Activated T-cell treated with anti-CD3 and anti-CD28 coated beads, Interleukin-2, amount 50 U/mL, for 24 hours (primary cell): Measurements from ENCODE around the gene TMEM154.

Experiments
- DNase-seq: peaks from one replicate; pipeline ENCODE4 v3.0.0-alpha.2; 2020
- H3K27ac Mint-ChIP-seq: 2 replicates; pipeline ENCODE4 v1.8.0; 2020; ENCODE audit warnings: mild to moderate bottlenecking, mixed read lengths
- H3K27me3 Mint-ChIP-seq: 2 replicates; pipeline ENCODE4 v1.8.0; 2020; ENCODE audit warnings: mixed read lengths
- H3K36me3 Mint-ChIP-seq: 2 replicates; pipeline ENCODE4 v1.8.0; 2020; ENCODE audit warnings: low read depth, mixed read lengths
- H3K4me1 Mint-ChIP-seq: 2 replicates; pipeline ENCODE4 v1.8.0; 2020; ENCODE audit warnings: low read depth, mixed read lengths
- H3K4me3 Mint-ChIP-seq: 2 replicates; pipeline ENCODE4 v1.8.0; 2020; ENCODE audit warnings: mild to moderate bottlenecking, moderate library complexity, mixed read lengths
- H3K9me3 Mint-ChIP-seq: 2 replicates; pipeline ENCODE4 v1.8.0; 2020; ENCODE audit warnings: mixed read lengths

TMEM154 gene

DNA sequence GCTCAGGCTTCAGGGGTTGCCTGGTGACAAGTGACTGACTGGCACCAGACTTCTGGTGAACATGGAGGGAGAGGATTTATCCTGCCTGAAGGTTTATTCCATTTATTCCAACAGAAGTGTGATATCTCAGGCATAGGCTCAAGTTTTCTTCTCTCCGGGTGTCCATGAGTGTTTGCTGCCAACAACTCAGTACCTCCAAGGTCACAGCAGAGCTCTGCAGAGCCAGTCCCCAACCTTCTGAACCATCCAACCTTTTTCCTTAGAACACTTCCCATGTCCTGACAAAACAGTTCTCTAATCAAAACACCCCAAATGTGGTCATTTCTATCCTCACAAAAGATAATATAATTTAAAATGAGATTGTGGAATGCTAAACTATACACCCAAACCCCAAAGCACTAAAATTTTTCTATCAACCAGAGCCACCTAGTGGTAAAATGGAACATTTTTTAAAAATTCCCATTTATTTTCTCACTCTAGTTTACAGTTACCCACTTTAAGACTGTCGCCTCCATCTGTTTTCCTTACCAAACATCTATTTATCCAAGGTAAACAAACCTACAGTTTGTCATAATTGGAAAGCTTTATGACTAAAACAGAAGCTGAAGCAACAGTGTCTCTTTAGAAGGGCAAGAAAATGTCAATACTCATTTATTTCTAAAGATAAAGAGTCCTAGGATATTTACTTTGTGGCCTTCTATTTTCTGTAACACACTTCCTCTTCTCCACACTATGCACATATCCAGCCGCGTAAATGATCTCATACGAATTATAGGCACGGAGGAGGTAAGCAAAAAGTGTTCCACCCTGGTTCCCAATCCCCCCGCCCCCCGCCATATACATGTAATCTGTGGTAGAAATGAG lies 39.5 kb downstream of the TMEM154 start:
- no peak for DNase-seq
- H3K9me3 Mint-ChIP-seq = no peaks in the 10 kb centered on the region
- peaks cover 38% of the 10 kb centered on the region for H3K4me1 Mint-ChIP-seq
- peaks cover 20% of the 10 kb centered on the region for H3K36me3 Mint-ChIP-seq
- no peak overlapping the region for H3K27ac Mint-ChIP-seq
- no peak overlapping the region for H3K4me3 Mint-ChIP-seq
- H3K27me3 Mint-ChIP-seq = no peaks in the 10 kb centered on the region

DNA sequence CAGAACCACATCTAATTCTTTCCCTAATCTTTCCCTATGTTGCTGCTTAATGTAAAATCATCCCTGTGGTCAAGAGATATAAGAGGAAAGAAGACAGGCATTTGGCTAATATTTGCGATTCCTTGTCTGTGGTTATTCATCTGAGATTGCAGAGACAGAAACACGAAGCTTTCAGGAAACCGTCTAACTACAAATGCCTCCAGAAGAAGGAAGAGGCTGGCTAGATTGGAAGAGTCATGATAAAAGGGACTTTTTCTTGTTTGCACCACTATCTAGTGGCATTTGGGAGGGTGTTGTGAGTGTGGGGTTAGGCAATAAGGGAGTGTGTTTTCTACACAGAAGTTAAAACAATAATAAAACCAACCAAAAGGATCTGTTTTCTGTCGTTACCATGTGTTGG lies 43.9 kb downstream of the TMEM154 start:
- H3K4me3 Mint-ChIP-seq = no peak overlapping the region
- peaks cover 14% of the 10 kb centered on the region for H3K4me1 Mint-ChIP-seq
- no peak overlapping the region for H3K27ac Mint-ChIP-seq
- H3K27me3 Mint-ChIP-seq = no peaks in the 10 kb centered on the region
- no peaks in the 10 kb centered on the region for H3K9me3 Mint-ChIP-seq
- no peak for DNase-seq
- peaks cover 26% of the 10 kb centered on the region for H3K36me3 Mint-ChIP-seq

DNA sequence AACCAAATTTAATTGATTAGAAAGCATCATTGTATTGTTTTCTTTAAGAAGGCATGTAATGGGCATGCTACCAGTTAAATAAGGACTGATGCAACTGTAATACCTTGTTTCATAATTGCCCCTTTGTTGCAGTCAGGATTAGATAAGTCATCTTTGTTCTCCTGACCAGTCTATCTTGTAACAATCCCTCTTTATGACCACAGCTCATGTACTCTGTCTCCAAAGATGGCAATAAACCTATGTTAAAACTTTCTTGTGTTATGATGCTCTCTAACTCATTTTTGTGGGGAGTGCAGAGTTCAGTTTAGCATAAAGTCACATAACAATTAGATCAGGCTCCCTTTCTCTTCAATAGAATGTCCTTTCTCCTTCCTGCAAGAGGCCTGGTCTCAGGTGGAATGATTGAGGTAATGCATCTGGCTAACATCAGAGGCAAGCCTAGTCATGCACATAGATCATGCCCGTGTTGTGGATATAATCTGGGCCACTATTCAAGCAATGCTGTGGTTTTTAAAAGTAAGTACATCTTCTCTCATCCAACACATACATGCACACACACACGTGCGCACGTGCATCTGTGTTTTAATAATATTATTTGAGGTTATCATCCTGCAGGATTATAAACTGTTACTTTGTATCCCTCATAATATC lies 45.6 kb downstream of the TMEM154 start:
- Mint-ChIP-seq H3K4me1 (peaks cover 14% of the 10 kb centered on the region), H3K4me3 (no peak overlapping the region), H3K27me3 (no peaks in the 10 kb centered on the region), H3K36me3 (peaks cover 28% of the 10 kb centered on the region), H3K27ac (no peak overlapping the region), H3K9me3 (no peaks in the 10 kb centered on the region)
- no peak for DNase-seq

DNA sequence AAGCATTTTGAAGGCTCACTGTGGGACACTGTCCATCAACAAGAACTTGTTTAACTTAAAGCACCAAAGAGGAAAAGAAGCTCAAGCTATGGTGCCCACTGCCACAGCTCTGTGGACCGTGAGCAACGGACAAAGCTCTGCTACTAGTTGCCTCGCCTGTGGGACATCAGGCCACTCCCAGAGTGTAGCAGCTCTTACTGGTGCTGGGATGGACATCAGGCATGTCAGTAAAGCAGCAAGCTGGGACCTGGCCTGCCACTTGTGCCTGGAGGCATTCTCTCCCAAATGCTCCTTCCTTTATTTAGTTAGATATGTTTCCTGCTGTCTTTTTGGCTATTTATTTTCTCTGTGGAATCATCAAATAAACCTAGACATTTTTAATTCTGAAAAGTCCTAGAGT lies 46.7 kb downstream of the TMEM154 start:
- peaks cover 29% of the 10 kb centered on the region for H3K36me3 Mint-ChIP-seq
- H3K4me1 Mint-ChIP-seq = peaks cover 14% of the 10 kb centered on the region

DNA sequence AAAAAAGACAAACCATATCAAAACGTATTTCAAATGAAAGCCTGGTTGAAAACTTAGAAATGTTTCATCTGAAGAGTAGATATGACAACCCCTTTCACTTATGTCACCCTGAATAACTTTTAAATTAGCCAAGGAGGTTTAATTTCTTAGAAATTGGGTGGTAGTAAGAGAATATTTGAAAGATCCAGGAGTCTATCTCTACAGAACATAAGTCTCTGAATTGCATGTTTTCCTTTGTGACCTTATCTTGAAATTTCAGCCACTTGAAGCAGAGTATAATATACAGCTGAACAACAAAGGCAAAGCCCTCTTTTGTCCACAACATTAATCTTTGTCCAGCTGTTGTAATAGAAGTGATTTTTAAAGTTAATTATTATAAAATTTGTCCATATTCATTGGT lies 49.5 kb downstream of the TMEM154 start:
- no peaks in the 10 kb centered on the region for H3K4me1 Mint-ChIP-seq
- peaks cover 30% of the 10 kb centered on the region for H3K36me3 Mint-ChIP-seq
- no peaks in the 10 kb centered on the region for H3K27me3 Mint-ChIP-seq
- DNase-seq = no peak
- no peak overlapping the region for H3K27ac Mint-ChIP-seq
- no peak overlapping the region for H3K4me3 Mint-ChIP-seq
- H3K9me3 Mint-ChIP-seq = no peaks in the 10 kb centered on the region

More for the DNA sequence above, 46.7 kb downstream of the TMEM154 start:
- Mint-ChIP-seq H3K27me3 (no peaks in the 10 kb centered on the region), H3K9me3 (no peaks in the 10 kb centered on the region), H3K27ac (peak overlapping the region; percentile 60), H3K4me3 (no peak overlapping the region)
- DNase-seq = no peak

DNA sequence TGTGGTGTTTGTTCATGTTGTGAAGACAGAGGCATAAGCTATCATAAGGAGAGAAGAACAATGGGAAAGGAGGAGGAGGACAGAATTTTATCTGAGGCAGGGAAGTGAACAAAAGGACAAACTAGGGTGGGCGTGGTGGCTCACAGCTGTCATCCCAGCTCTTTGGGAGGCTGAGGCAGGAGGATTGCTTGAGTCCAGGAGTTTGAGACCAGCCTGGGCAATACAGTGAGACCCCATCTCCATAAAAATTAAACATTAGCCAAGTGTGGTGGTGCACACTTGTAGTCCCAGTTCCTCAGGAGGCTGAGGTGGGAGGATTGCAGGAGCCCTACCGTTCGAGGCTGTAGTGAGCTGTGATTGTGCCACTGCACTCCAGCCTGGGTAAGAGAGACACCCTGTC lies 49.9 kb downstream of the TMEM154 start:
- Mint-ChIP-seq H3K9me3 (no peaks in the 10 kb centered on the region), H3K27ac (no peak overlapping the region), H3K4me1 (no peaks in the 10 kb centered on the region), H3K27me3 (no peaks in the 10 kb centered on the region), H3K4me3 (no peak overlapping the region), H3K36me3 (peaks cover 30% of the 10 kb centered on the region)
- no peak for DNase-seq

DNA sequence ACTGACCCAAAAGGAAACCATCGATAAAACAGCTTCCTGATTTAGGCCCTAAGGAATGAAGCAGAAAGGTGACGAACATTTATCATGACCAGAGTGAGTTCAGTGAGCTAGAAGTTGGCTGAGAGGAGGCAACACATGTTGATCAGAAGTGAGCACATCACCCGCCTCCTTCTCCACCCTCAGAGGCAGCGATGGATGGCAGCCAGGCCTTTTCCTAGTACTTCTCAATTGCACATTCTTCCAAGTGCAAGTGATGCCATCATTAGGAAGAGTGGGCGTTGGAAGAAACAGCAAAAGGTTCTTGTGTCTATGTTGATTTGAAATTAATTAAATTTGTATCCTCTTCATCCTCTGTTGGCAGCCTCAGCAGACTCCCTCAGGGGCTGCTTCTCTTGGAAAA lies 51.7 kb downstream of the TMEM154 start:
- no peaks in the 10 kb centered on the region for H3K9me3 Mint-ChIP-seq
- H3K4me1 Mint-ChIP-seq = no peaks in the 10 kb centered on the region
- peaks cover 20% of the 10 kb centered on the region for H3K36me3 Mint-ChIP-seq
- H3K27ac Mint-ChIP-seq = no peak overlapping the region
- no peak overlapping the region for H3K4me3 Mint-ChIP-seq
- H3K27me3 Mint-ChIP-seq = no peaks in the 10 kb centered on the region
- DNase-seq = no peak

DNA sequence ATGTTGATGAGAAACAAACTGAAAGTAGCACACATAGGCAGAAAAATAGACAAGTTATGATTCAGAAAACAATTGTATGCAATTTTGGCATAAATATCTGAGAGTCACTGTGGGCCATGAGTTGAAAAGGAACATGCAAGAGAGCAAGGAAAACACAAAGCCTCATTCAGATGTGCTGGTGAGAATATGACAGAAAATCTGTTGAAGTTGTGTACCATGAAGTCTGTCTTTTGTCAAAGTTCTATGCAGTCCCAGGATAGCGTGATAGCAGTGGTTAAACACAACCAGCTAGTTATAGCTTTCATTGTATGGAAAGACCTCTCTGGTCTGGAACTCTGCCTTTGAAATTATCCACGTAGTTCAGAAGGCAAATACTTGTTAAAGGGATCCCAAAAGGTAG lies 53.0 kb downstream of the TMEM154 start:
- DNase-seq = no peak
- H3K27me3 Mint-ChIP-seq = no peaks in the 10 kb centered on the region
- no peak overlapping the region for H3K4me3 Mint-ChIP-seq
- no peaks in the 10 kb centered on the region for H3K9me3 Mint-ChIP-seq
- H3K4me1 Mint-ChIP-seq = no peaks in the 10 kb centered on the region
- no peak overlapping the region for H3K27ac Mint-ChIP-seq
- H3K36me3 Mint-ChIP-seq = peaks cover 17% of the 10 kb centered on the region

DNA sequence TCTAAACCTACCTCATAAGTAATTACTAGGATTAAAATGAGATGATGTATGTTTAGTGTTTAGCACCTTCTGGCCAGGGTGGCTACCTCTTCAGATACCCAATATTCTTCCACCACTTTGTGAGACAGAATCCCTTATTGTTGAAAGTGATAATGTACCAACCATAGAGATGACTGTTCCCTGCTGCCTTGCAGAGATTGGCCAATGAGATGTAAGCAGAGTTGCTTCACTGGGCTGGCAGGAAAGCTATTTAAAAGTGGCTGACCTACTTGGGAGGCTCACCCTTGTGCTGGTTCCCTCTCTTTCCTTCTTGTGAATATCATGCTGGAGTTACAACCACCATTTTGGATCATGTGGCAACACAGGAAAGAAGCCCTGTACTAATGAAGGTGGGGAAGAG lies 58.9 kb downstream of the TMEM154 start:
- no peak overlapping the region for H3K27ac Mint-ChIP-seq
- no peaks in the 10 kb centered on the region for H3K4me1 Mint-ChIP-seq
- H3K4me3 Mint-ChIP-seq = no peak overlapping the region
- DNase-seq = no peak
- H3K27me3 Mint-ChIP-seq = no peaks in the 10 kb centered on the region
- H3K36me3 Mint-ChIP-seq = no peaks in the 10 kb centered on the region
- H3K9me3 Mint-ChIP-seq = no peaks in the 10 kb centered on the region

DNA sequence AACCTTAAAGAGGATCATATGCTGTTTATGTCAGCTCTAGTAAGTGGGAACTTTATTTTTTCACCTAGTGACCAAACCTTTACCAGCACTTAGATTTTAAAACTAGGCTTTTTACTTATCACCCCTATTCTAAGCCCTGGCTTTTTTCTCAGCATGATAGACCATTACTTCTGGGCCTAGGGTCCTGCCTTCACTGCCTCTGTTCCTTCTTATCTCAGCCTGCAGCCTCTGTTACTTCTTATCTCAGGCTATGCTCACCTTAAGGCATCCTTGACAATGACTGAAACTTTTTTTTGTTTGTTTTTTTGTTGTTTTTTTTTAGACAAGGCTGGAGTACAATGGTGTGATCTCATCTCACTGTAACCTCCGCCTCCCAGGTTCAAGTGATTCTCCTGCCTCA lies 59.6 kb downstream of the TMEM154 start:
- Mint-ChIP-seq H3K4me3 (no peak overlapping the region), H3K27me3 (no peaks in the 10 kb centered on the region), H3K27ac (no peak overlapping the region), H3K4me1 (no peaks in the 10 kb centered on the region), H3K9me3 (no peaks in the 10 kb centered on the region), H3K36me3 (no peaks in the 10 kb centered on the region)
- DNase-seq = no peak

DNA sequence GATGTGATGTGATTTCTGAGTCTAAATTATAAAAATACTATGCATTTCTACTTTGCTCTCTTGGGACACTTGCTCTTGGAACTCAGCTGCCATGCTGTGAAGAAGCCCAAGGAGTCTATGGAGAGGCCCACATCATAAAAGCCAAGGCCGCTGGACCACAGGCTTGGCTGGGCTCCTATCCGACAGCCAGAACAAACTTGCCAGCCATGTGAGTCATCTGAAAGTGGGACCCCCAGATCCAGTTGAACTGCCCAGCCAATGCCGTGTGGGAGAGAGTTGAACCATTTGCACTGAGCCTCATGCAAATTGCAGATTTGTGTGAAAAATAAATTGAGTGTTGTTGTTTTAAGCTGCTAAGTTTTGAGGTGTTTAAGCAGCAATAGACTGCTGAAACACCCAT lies 60.2 kb downstream of the TMEM154 start:
- H3K4me3 Mint-ChIP-seq = no peak overlapping the region
- H3K27ac Mint-ChIP-seq = no peak overlapping the region
- H3K36me3 Mint-ChIP-seq = no peaks in the 10 kb centered on the region
- no peak for DNase-seq
- H3K27me3 Mint-ChIP-seq = no peaks in the 10 kb centered on the region
- no peaks in the 10 kb centered on the region for H3K4me1 Mint-ChIP-seq
- H3K9me3 Mint-ChIP-seq = no peaks in the 10 kb centered on the region

DNA sequence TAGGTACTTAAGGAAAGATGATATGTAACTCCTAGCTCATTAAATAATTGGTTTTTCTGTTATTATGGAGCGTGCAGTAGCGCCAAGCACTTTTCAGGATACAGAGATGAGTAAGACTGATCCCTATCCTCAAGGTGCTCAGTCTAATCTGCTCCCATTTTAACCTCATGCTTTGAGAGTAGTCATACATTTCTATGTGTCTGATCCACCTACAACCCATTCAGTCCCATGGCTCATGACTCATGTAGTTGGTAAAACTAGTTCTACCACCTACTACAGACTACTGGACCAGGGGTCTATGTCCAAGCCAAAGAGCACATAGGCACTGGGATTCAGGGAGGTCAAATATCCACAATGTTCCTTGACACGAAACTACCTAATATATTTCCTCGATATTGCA lies 60.8 kb downstream of the TMEM154 start:
- no peak overlapping the region for H3K27ac Mint-ChIP-seq
- H3K4me1 Mint-ChIP-seq = no peaks in the 10 kb centered on the region
- H3K27me3 Mint-ChIP-seq = no peaks in the 10 kb centered on the region
- no peak overlapping the region for H3K4me3 Mint-ChIP-seq
- H3K9me3 Mint-ChIP-seq = no peaks in the 10 kb centered on the region
- no peaks in the 10 kb centered on the region for H3K36me3 Mint-ChIP-seq
- no peak for DNase-seq

DNA sequence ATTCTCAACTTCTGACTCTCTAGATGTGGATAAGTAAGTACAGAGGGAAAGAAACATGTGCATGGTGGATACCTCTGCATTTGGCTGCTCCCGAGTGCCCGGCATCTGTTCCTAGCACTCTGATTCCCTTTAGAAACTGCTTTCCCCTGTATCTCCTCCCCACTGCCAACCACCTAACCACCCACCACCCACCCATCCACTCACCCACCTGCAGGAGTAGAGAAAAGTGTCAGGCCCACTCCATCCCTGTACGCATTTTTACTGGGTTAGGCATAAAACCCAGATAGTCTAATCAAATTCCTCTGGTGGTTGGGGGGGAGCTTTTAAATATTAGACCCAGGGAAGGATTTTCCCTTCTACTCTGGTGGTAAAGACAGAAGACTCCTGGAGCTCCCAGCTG lies 63.0 kb downstream of the TMEM154 start:
- Mint-ChIP-seq H3K27ac (no peak overlapping the region), H3K36me3 (no peaks in the 10 kb centered on the region), H3K9me3 (no peaks in the 10 kb centered on the region), H3K4me1 (no peaks in the 10 kb centered on the region), H3K27me3 (no peaks in the 10 kb centered on the region), H3K4me3 (no peak overlapping the region)
- DNase-seq = no peak

DNA sequence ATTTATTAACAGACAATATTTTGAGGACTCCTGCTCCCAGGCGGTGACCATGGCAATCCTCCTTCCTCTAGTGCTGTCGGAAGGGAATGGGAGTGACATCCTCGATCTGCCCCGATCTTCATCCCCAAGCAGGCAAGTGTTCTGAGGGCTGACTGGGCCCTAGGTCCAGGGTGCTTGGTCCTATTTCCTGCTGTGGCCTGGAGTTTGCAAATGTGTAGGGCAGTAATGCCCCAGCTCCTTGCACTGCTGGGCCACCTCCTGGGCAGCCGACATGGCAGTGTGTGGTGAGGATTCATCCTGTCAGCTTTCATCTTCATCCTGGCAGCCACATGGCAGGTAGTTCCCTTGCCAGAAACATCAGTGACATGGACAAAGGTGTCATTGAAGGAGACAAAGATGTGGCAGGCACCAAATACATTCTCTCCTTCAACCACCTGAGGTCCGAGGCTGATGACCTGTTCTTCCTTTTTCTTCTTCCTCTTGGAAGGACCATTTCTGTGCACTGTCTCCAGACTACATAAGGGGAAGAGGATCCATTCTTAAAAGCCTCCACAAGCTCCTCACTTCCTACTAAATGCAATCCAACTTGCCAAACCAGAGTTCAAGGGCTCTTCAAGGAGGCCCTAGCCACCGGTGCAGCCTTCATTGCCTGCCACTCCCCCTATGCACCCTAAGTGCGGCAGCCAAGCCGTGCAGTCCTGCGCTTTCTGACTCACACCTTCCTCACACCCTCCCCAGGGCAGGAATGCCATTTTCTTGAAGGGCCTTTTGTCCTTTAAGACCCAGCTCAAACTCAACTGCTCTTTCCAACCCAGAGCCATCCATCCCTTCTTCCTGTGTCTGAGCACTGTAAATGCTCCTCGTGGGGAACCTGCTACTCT lies 65.7 kb downstream of the TMEM154 start:
- no peak overlapping the region for H3K27ac Mint-ChIP-seq
- no peaks in the 10 kb centered on the region for H3K4me1 Mint-ChIP-seq
- no peaks in the 10 kb centered on the region for H3K36me3 Mint-ChIP-seq
- no peaks in the 10 kb centered on the region for H3K27me3 Mint-ChIP-seq
- no peak for DNase-seq
- no peaks in the 10 kb centered on the region for H3K9me3 Mint-ChIP-seq
- no peak overlapping the region for H3K4me3 Mint-ChIP-seq

DNA sequence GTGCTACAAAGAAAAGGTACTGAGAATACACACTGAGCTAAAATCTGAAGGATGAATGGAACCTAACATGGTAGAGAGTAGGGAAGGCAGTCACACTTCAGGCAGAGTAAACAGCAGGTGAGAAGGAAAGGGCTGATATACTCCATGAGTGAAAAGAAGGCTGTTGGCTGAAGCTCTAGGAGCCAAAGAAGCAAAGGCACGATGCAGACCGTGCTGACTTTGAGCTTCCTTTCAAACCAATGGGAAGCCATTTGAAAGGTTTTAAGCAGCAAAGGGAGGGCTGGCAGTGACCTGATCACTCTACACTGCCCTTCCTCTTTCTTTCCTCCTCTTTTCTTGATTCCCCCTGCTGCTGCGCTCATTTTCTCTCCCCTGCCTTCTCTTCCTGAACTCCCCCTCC lies 66.4 kb downstream of the TMEM154 start:
- H3K27ac Mint-ChIP-seq = no peak overlapping the region
- H3K27me3 Mint-ChIP-seq = no peaks in the 10 kb centered on the region
- no peak overlapping the region for H3K4me3 Mint-ChIP-seq
- no peaks in the 10 kb centered on the region for H3K4me1 Mint-ChIP-seq
- H3K9me3 Mint-ChIP-seq = no peaks in the 10 kb centered on the region
- DNase-seq = no peak
- H3K36me3 Mint-ChIP-seq = no peaks in the 10 kb centered on the region
